Heart right ventricle (tissue), 16 donors: ENCODE results near the gene GAA. TPM values are rescaled to one million over a fixed set of nuclear protein-coding genes. Genes with fewer than 3 reads are reported as not detected.
"Not testable (repeated sequence)": the region's sequence is repeated elsewhere in the genome, so short reads cannot be mapped to it uniquely, and the experiment has no call there.

Experiments
- ATAC-seq, 8 donors: fragments of 200-7000 bp; cut with Tn5 transposase; one replicate each; pipeline ENCODE4 v1.9.1; 2020; ENCODE audit warnings: mild to moderate bottlenecking in 8 of 8, moderate library complexity in 8 of 8, moderate number of reproducible peaks in 1 of 8
- DNase-seq, 2 donors: peaks; one replicate each; pipeline ENCODE4 v3.0.0-alpha.2; 2020
- H3K27ac ChIP-seq, 10 donors: fragments of 200-600 bp; sonication (generic) in 2 of 10; one replicate each; pipeline versions ENCODE4 v1.5.0 to v1.8.0; 2020 to 2022; ENCODE audit warnings: mild to moderate bottlenecking in 3 of 10
- H3K27me3 ChIP-seq, 7 donors: fragments of 200-600 bp; one replicate each; pipeline ENCODE4 v1.8.0; 2021 to 2022; ENCODE audit warnings: mild to moderate bottlenecking in 2 of 7
- H3K36me3 ChIP-seq, 9 donors: fragments of 200-600 bp; sonication (generic) in 1 of 9; one replicate each; pipeline versions ENCODE4 v1.5.0 to v1.8.0; 2020 to 2022; ENCODE audit warnings: mild to moderate bottlenecking in 2 of 9
- H3K4me1 ChIP-seq, 9 donors: fragments of 200-600 bp; sonication (generic) in 1 of 9; one replicate each; pipeline versions ENCODE4 v1.5.0 to v1.8.0; 2020 to 2022; ENCODE audit warnings: mild to moderate bottlenecking in 4 of 9
- H3K4me3 ChIP-seq, 10 donors: fragments of 200-600 bp; sonication (generic) in 2 of 10; one replicate each; pipeline versions ENCODE4 v1.5.0 to v1.8.0; 2020 to 2022; ENCODE audit warnings: mild to moderate bottlenecking in 7 of 10, moderate library complexity in 2 of 10
- H3K9me3 ChIP-seq, 11 donors: fragments of 200-600 bp in 10 of 11; sonication (generic) in 2 of 11; one replicate each; pipeline versions ENCODE4 v1.5.0 to v1.8.0; 2013 to 2022; ENCODE audit warnings: mild to moderate bottlenecking in 2 of 11, control low read depth in 1 of 11, moderate library complexity in 1 of 11
- CTCF ChIP-seq, 9 donors: fragments of 200-600 bp; sonication (generic) in 2 of 9; IDR thresholded peaks; one replicate each; pipeline versions ENCODE4 v1.5.0 to v1.8.0; 2021 to 2022; ENCODE audit warnings: antibody characterized with exemption in 9 of 9, mild to moderate bottlenecking in 5 of 9, moderate library complexity in 1 of 9
- WGBS, 2 donors: extraction: QIAGEN DNeasy Blood & Tissue Kit; methylation state at CpG; one replicate each; pipeline ENCODE4 v1.1.7; 2013; ENCODE audit warnings: inconsistent platforms in 1 of 2; 5-methylcytosine and 5-hydroxymethylcytosine counted together
- intact Hi-C, 10 donors: fragments of 100-400 bp; cut with DNase I; formaldehyde crosslinking; loops; one replicate each; pipeline versions ENCODE4 v1.11.1 to v1.14.2; 2022
- polyA plus RNA-seq, 2 donors: library from polyadenylated mRNA; stranded (reverse); fragments of 200-250 nt; gene quantifications; one replicate each; pipeline ENCODE4 v1.2.3, GENCODE V29; 2013
- total RNA-seq, 10 donors: library from RNA; stranded (reverse); fragmentation: NEBNext Ultra II Directional in 3 of 10; extraction: Animal tissue kit (Norgen Biotek cat#: 25700) in 3 of 10; gene quantifications; one replicate each; pipeline versions ENCODE4 v1.2.1 to v1.2.4, GENCODE V29; 2021 to 2023
- donor health status: Arrhythmogenic right ventricular cardiomyopathy.
- donor health status: ischemic (EF 13 %, LVEDD 7.1; RV severe dilation, severe dysfunction).
- donor health status: healthy with polysubstance abuse.
- donor health status: DM: no; HTN: yes; CAD: no.
- donor health status: DM: no; HTN: no; CAD: no.
- donor health status: ischemic (EF 25% LVEDD 6.9; RV normal size, moderate dysfunction).
- donor health status: ischemic (EF 25% LVEDD 5.7; RV mildly dilated, moderate dysfunction).
- donor health status: healthy.
- donor health status: DM: yes; HTN: yes; CAD: no.
- donor health status: Ischemic cardiomyopathy.
- donor health status: ischemic (EF 35%, LVEDD 5.7; RV mildly dilated, moderate dysfunction).
- donor health status: nonischemic (EF 11% LVEDD 7.7; RV severe dilation, severe dysfunction).
- donor health status: DM: yes; HTN: yes; CAD: no.
- donor health status: PGD.
- donor health status: ischemic (EF 29% LVEDD 5.4; RV normal size, mild dysfunction).
- donor health status: nonischemic (EF 23%, LVEDD 6.1; RV moderate dilation, normal function).

GAA gene
- total and polyA plus RNA-seq, 12 donors, result 26.4 to 67.7 (median 49.6) TPM

- intact Hi-C loops, result no loop called here
- H3K27me3 ChIP-seq, result no peaks in the 10 kb centered on the region
- H3K4me1 ChIP-seq, result peaks cover 0 to 40% (median 7%) of the 10 kb centered on the region in 9 donors
- peaks cover 0 to 21% (median 0%) of the 10 kb centered on the region in 11 donors for H3K9me3 ChIP-seq
- no peak overlapping the region for H3K4me3 ChIP-seq
- WGBS, 2 donors, result 65 to 72% methylated on average over 11 of the region's 11 CpGs
- peak overlapping the region in 1 of 10 donors; percentile 64 for H3K27ac ChIP-seq
- H3K36me3 ChIP-seq, result no peaks in the 10 kb centered on the region
- ATAC-seq (no peak), DNase-seq (no peak)
- TF ChIP-seq CTCF (IDR thresholded peaks at IDR 0.05), result no peak
Observed at GRCh38 chr17:80152081-80152702, 50.8 kb downstream of the GAA start.

GRCh38 chr17:80153004-80153403 is 51.6 kb downstream of the GAA start:
- H3K36me3 ChIP-seq, result no peaks in the 10 kb centered on the region
- H3K4me3 ChIP-seq, result no peak overlapping the region
- no peaks in the 10 kb centered on the region for H3K27me3 ChIP-seq
- ATAC-seq, result no peak
- peaks cover 0 to 21% (median 0%) of the 10 kb centered on the region in 11 donors for H3K9me3 ChIP-seq
- H3K4me1 ChIP-seq, result peaks cover 0 to 37% (median 4%) of the 10 kb centered on the region in 9 donors
- 77 to 80% methylated on average over 3 of the region's 3 CpGs for WGBS, 2 donors
- intact Hi-C loops, result no loop called here
- peak overlapping the region in 1 of 10 donors; percentile 64 for H3K27ac ChIP-seq
- DNase-seq, result no peak
- TF ChIP-seq CTCF (IDR thresholded peaks at IDR 0.05), result no peak

GRCh38 chr17:80154166-80154565 is 52.8 kb downstream of the GAA start:
- Histone ChIP-seq H3K9me3 (peaks cover 0 to 21% (median 0%) of the 10 kb centered on the region in 11 donors), H3K4me1 (peaks cover 0 to 26% (median 0%) of the 10 kb centered on the region in 9 donors), H3K4me3 (no peak overlapping the region), H3K27me3 (no peaks in the 10 kb centered on the region), H3K27ac (no peak overlapping the region), H3K36me3 (no peaks in the 10 kb centered on the region)
- no peak for TF ChIP-seq CTCF (IDR thresholded peaks at IDR 0.05)
- WGBS, 2 donors, result 69 to 78% methylated on average over 5 of the region's 5 CpGs
- DNase-seq, result no peak
- ATAC-seq, result no peak
- intact Hi-C loops, result no loop called here

GRCh38 chr17:80155600-80155999 is 54.2 kb downstream of the GAA start:
- peaks cover 0 to 21% (median 0%) of the 10 kb centered on the region in 9 donors for H3K4me1 ChIP-seq
- DNase-seq, H3K4me3 ChIP-seq, H3K36me3 ChIP-seq, H3K27ac ChIP-seq, ATAC-seq, intact Hi-C loops, H3K27me3 ChIP-seq: not testable (repeated sequence)
- WGBS, 2 donors, result 59 to 60% methylated on average over 2 of the region's 2 CpGs
- peaks cover 0 to 21% (median 0%) of the 10 kb centered on the region in 11 donors for H3K9me3 ChIP-seq

GRCh38 chr17:80158846-80159245 is 57.5 kb downstream of the GAA start:
- intact Hi-C loops, result no loop called here
- 70 to 75% methylated on average over 2 of the region's 2 CpGs for WGBS, 2 donors
- no peak for ATAC-seq

More at GRCh38 chr17:80158846-80159245, 57.5 kb downstream of the GAA start:
- no peak for DNase-seq
- H3K9me3 ChIP-seq, result peaks cover 0 to 21% (median 0%) of the 10 kb centered on the region in 11 donors
- H3K36me3 ChIP-seq, result no peaks in the 10 kb centered on the region
- TF ChIP-seq CTCF (IDR thresholded peaks at IDR 0.05), result no peak
- no peak overlapping the region for H3K4me3 ChIP-seq
- no peak overlapping the region for H3K27ac ChIP-seq
- H3K27me3 ChIP-seq, result peaks cover 0 to 7% (median 0%) of the 10 kb centered on the region in 7 donors
- no peaks in the 10 kb centered on the region for H3K4me1 ChIP-seq
